H9 (cell line): Measurements from ENCODE around the gene RSBN1. TPM values are rescaled to one million over a fixed set of nuclear protein-coding genes. Genes with fewer than 3 reads are reported as not detected.

Source experiments
- DNase-seq: peaks from one replicate; pipeline ENCODE4 v3.0.0-alpha.2; 2017
- H2AFZ ChIP-seq: one replicate; pipeline ENCODE4 v1.6.1; 2013; ENCODE audit warnings: mild to moderate bottlenecking, low read length, control low read depth, moderate library complexity
- H2AK5ac ChIP-seq: 2 replicates; pipeline ENCODE4 v1.6.1; 2013; ENCODE audit warnings: low read length, control low read depth, mixed read lengths; ENCODE audit not compliant: insufficient read length
- H2BK120ac ChIP-seq: one replicate; pipeline ENCODE4 v1.6.1; 2013; ENCODE audit warnings: low read depth, mild to moderate bottlenecking, low read length, control low read depth, inconsistent platforms; ENCODE audit not compliant: poor library complexity, severe bottlenecking
- H2BK12ac ChIP-seq: 2 replicates; pipeline ENCODE4 v1.6.1; 2013; ENCODE audit warnings: low read length, control low read depth, mixed read lengths, low read depth; ENCODE audit not compliant: insufficient read length
- H2BK15ac ChIP-seq: 2 replicates; pipeline ENCODE4 v1.6.1; 2013; ENCODE audit warnings: low read depth, low read length, control low read depth
- H2BK20ac ChIP-seq: one replicate; pipeline ENCODE4 v1.6.1; 2013; ENCODE audit warnings: low read depth, mild to moderate bottlenecking, low read length, control low read depth, inconsistent platforms; ENCODE audit not compliant: poor library complexity, severe bottlenecking
- H2BK5ac ChIP-seq: 2 replicates; pipeline ENCODE4 v1.6.1; 2013; ENCODE audit warnings: low read length, control low read depth, mixed read lengths; ENCODE audit not compliant: insufficient read length
- H3K14ac ChIP-seq: 2 replicates; pipeline ENCODE4 v1.6.1; 2013; ENCODE audit warnings: low read length, control low read depth; ENCODE audit not compliant: insufficient read depth
- H3K18ac ChIP-seq: 2 replicates; pipeline ENCODE4 v1.6.1; 2013; ENCODE audit warnings: low read depth, mild to moderate bottlenecking, mixed read lengths, low read length, control low read depth; ENCODE audit not compliant: insufficient read length
- H3K23ac ChIP-seq: 2 replicates; pipeline ENCODE4 v1.6.1; 2013; ENCODE audit warnings: low read length, control low read depth, mixed read lengths, low read depth; ENCODE audit not compliant: insufficient read length
- H3K23me2 ChIP-seq: 2 replicates; pipeline ENCODE4 v1.6.1; 2013; ENCODE audit warnings: low read depth, mild to moderate bottlenecking, mixed read lengths, low read length, control low read depth; ENCODE audit not compliant: insufficient read length, poor library complexity, severe bottlenecking
- H3K27ac ChIP-seq: 2 replicates; pipeline ENCODE4 v1.5.1; 2013; ENCODE audit warnings: low read length, control low read depth, mixed read lengths, low read depth; ENCODE audit not compliant: insufficient read length
- H3K27me3 ChIP-seq: 2 replicates; pipeline ENCODE4 v1.6.1; 2013; ENCODE audit warnings: low read length, control low read depth, inconsistent platforms; ENCODE audit not compliant: insufficient read depth
- H3K4ac ChIP-seq: 2 replicates; pipeline ENCODE4 v1.6.1; 2013; ENCODE audit warnings: low read depth, mild to moderate bottlenecking, control low read depth, inconsistent platforms, low read length, moderate library complexity
- H3K4me1 ChIP-seq: 2 replicates; pipeline ENCODE4 v1.6.1; 2013; ENCODE audit warnings: low read length, control low read depth, inconsistent platforms; ENCODE audit not compliant: insufficient read depth
- H3K4me2 ChIP-seq: 2 replicates; pipeline ENCODE4 v1.6.1; 2013; ENCODE audit warnings: low read length, control low read depth, mixed read lengths; ENCODE audit not compliant: insufficient read length, insufficient read depth
- H3K56ac ChIP-seq: 2 replicates; pipeline ENCODE4 v1.6.1; 2013; ENCODE audit warnings: low read depth, mild to moderate bottlenecking, mixed read lengths, low read length, control low read depth; ENCODE audit not compliant: insufficient read length
- H3K79me1 ChIP-seq: 2 replicates; pipeline ENCODE4 v1.6.1; 2013; ENCODE audit warnings: low read depth, mild to moderate bottlenecking, moderate library complexity, low read length, control low read depth, inconsistent platforms; ENCODE audit not compliant: insufficient read depth, poor library complexity, severe bottlenecking
- H3K79me2 ChIP-seq: 2 replicates; pipeline ENCODE4 v1.6.1; 2013; ENCODE audit warnings: low read length, control low read depth, inconsistent platforms; ENCODE audit not compliant: insufficient read depth
- H3K9ac ChIP-seq: 2 replicates; pipeline ENCODE4 v1.6.1; 2013; ENCODE audit warnings: low read length, control low read depth, mixed read lengths; ENCODE audit not compliant: insufficient read length; ENCODE audit errors: extremely low read depth
- H3K9me3 ChIP-seq: one replicate; pipeline ENCODE4 v1.6.1; 2013; ENCODE audit warnings: low read depth, low read length, inconsistent platforms; ENCODE audit not compliant: control insufficient read depth
- H3T11ph ChIP-seq: one replicate; pipeline ENCODE4 v1.6.1; 2013; ENCODE audit warnings: mild to moderate bottlenecking, low read length, control low read depth, inconsistent platforms
- H4K20me1 ChIP-seq: one replicate; pipeline ENCODE4 v1.6.1; 2013; ENCODE audit not compliant: control insufficient read depth, insufficient read length, insufficient read depth
- H4K5ac ChIP-seq: 2 replicates; pipeline ENCODE4 v1.6.1; 2013; ENCODE audit warnings: low read depth, mild to moderate bottlenecking, mixed read lengths, low read length, control low read depth; ENCODE audit not compliant: insufficient read length
- H4K8ac ChIP-seq: replicated peaks from 2 replicates; pipeline ENCODE4 v1.6.1; 2013; ENCODE audit warnings: low read length, control low read depth, mixed read lengths, low read depth; ENCODE audit not compliant: insufficient read length
- H4K91ac ChIP-seq: 2 replicates; pipeline ENCODE4 v1.6.1; 2013; ENCODE audit warnings: low read depth, mild to moderate bottlenecking, moderate library complexity, mixed read lengths, low read length, control low read depth; ENCODE audit not compliant: insufficient read length
- H3K27ac Mint-ChIP-seq, 3 experiments: 2 replicates in 2 of 3; 3 replicates in 1 of 3; pipeline ENCODE4 v1.8.0; 2020 to 2021; ENCODE audit warnings: mixed read lengths in 3 of 3, mild to moderate bottlenecking in 1 of 3, moderate library complexity in 1 of 3
- H3K27me3 Mint-ChIP-seq: 2 replicates; pipeline ENCODE4 v1.8.0; 2021; ENCODE audit warnings: low read depth, mild to moderate bottlenecking, moderate library complexity, mixed read lengths
- H3K36me3 Mint-ChIP-seq, 3 experiments: 2 replicates in 2 of 3; 3 replicates in 1 of 3; pipeline ENCODE4 v1.8.0; 2020 to 2021; ENCODE audit warnings: low read depth in 3 of 3, mixed read lengths in 3 of 3; ENCODE audit not compliant: insufficient read depth in 1 of 3
- H3K4me1 Mint-ChIP-seq, 2 experiments: 2 replicates each; pipeline ENCODE4 v1.8.0; 2020; ENCODE audit warnings: mixed read lengths in 2 of 2
- H3K4me3 Mint-ChIP-seq, 2 experiments: 2 replicates in 1 of 2; 3 replicates in 1 of 2; pipeline ENCODE4 v1.8.0; 2020 to 2021; ENCODE audit warnings: mild to moderate bottlenecking in 2 of 2, mixed read lengths in 2 of 2, moderate library complexity in 1 of 2
- H3K9me3 Mint-ChIP-seq, 2 experiments: 2 replicates in 1 of 2; 3 replicates in 1 of 2; pipeline ENCODE4 v1.8.0; 2020; ENCODE audit warnings: mild to moderate bottlenecking in 2 of 2, mixed read lengths in 2 of 2, moderate library complexity in 1 of 2
- WGBS: extraction: QIAGEN DNeasy Blood & Tissue Kit; methylation state at CpG from one replicate; pipeline ENCODE4 v1.1.7; 2013; ENCODE audit warnings: missing lambda C conversion rate, low lambda C conversion rate, mixed read lengths; ENCODE audit not compliant: insufficient read length; ENCODE audit errors: extremely low coverage; 5-methylcytosine and 5-hydroxymethylcytosine counted together
- long read RNA-seq: library from polyadenylated mRNA; unstranded; transcript quantifications from one replicate; pipeline ENCODE4 v2.0.0, GENCODE V29; 2020
- total RNA-seq: library from RNA; stranded (reverse); gene quantifications from 2 replicates; pipeline ENCODE4 v1.2.1, GENCODE V29; 2021
- TF ChIP-seq, protein P1 (sequence below): fragments of 200-600 bp; sonication (generic); conservative IDR thresholded peaks from 3 replicates; pipeline ENCODE4 v1.8.0; 2021; ENCODE audit warnings: antibody characterized with exemption, mild to moderate bottlenecking

Gene RSBN1
- 11.0 and 11.4 TPM in 2 replicates for total RNA-seq
- long read RNA-seq, full-length matches to known transcripts: 5 of 15 reads
- long read RNA-seq, partial matches to known transcripts: 8 of 15 reads
- long read RNA-seq, other reads (novel, unspliced or antisense): 2 of 15 reads

DNA sequence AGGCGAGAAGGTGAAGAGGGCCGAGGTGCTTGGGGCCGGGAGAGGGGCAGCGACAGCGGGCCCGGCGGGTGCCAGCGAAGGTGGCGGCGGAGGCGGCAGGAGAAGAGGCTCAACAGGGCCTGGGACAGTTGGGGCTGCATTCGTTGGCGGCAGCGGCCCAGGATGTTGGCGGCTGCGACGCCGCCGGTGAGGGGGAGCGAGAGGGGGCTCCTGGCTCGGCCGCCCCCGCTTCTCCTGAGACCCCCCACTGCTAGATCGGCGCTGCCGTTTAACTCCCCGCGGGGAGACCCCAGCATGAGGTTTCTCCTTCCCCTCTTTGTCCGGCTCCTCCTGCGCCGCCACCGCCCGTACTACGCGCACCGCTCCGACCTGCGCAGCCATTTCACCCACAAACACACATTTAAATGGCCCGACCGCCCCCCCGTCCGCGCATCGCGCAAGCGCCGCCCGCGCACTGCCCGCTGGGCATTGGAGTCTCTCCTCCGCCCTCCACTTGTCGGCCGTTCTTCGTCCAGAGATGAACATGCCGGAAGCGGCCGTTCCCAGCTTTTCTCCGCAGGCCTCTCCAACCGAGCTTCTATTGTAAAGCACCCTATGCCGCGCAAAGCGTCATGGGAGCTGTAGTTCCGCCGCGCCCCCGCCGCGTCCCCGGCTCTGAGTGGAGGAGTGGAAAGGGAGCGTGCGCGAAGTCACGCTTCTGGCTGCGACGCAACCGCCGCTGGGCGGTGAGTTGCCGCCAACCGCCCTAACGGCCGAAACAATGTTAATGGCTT, at the start of gene RSBN1:
RSBN1 (minus strand) TSS at position 589 of the 773 bp plus-strand sequence; CDS start at position 525, 64 bp downstream.
- Histone ChIP-seq H4K8ac (no peak within 1 kb of the TSS), H3K4me1 (no peaks in the 10 kb centered on the region), H3K23me2 (no peaks in the 10 kb centered on the region), H3K14ac (peak within 1 kb of the TSS; percentile 82), H3K27ac (peak within 1 kb of the TSS; percentile 10), H2AK5ac (no peak within 1 kb of the TSS), H3K18ac (peak within 1 kb of the TSS; percentile 67), H2BK5ac (no peak within 1 kb of the TSS), H3K56ac (no peak within 1 kb of the TSS), H3K23ac (no peak within 1 kb of the TSS), H4K91ac (no peak within 1 kb of the TSS), H3K79me2 (peaks cover 23% of the 10 kb centered on the region; the same call in 1 of the 2 replicates), H2BK20ac (no peak within 1 kb of the TSS), H3K4ac (no peak within 1 kb of the TSS; the same call in 1 of the 2 replicates), H4K5ac (no peak within 1 kb of the TSS), H3K9ac (peak within 1 kb of the TSS; percentile 84), H2BK15ac (no peak within 1 kb of the TSS), H2AFZ (peak within 1 kb of the TSS; percentile 33), H2BK12ac (no peak within 1 kb of the TSS), H3T11ph (no peak within 1 kb of the TSS), H3K27me3 (no peaks in the 10 kb centered on the region), H4K20me1 (no peaks in the 10 kb centered on the region), H2BK120ac (peak within 1 kb of the TSS; percentile 78), H3K4me2 (peak within 1 kb of the TSS; percentile 83), H3K9me3 (no peaks in the 10 kb centered on the region), H3K79me1 (no peaks in the 10 kb centered on the region)
- H3K36me3 Mint-ChIP-seq: peaks cover 3 to 9% (median 5%) of the 10 kb centered on the region in 3 experiments
- H3K9me3 Mint-ChIP-seq: 0 out of 5 replicates have a peak, but pooled peaks cover 0 to 3% of the 10 kb centered on the region in 2 experiments
- DNase-seq: peak; percentile 99
- TF ChIP-seq, protein P1, sequence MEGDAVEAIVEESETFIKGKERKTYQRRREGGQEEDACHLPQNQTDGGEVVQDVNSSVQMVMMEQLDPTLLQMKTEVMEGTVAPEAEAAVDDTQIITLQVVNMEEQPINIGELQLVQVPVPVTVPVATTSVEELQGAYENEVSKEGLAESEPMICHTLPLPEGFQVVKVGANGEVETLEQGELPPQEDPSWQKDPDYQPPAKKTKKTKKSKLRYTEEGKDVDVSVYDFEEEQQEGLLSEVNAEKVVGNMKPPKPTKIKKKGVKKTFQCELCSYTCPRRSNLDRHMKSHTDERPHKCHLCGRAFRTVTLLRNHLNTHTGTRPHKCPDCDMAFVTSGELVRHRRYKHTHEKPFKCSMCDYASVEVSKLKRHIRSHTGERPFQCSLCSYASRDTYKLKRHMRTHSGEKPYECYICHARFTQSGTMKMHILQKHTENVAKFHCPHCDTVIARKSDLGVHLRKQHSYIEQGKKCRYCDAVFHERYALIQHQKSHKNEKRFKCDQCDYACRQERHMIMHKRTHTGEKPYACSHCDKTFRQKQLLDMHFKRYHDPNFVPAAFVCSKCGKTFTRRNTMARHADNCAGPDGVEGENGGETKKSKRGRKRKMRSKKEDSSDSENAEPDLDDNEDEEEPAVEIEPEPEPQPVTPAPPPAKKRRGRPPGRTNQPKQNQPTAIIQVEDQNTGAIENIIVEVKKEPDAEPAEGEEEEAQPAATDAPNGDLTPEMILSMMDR: no peak
- H3K4me3 Mint-ChIP-seq: peak within 1 kb of the TSS; percentile 94 to 99
- peaks cover 13 to 22% of the 10 kb centered on the region in 2 experiments for H3K4me1 Mint-ChIP-seq
- no CpG with 5 or more reads among the region's 82 CpGs for WGBS
- H3K27ac Mint-ChIP-seq: peak within 1 kb of the TSS; percentile 96 to 98 (median 97)
- no peaks in the 10 kb centered on the region for H3K27me3 Mint-ChIP-seq
